Activated T-helper 17 cell treated with anti-CD3 and anti-CD28 coated beads, Interleukin-2, amount 50 U/mL, for 72 hours (primary cell): ENCODE data around the gene CCSER1. TPM values are rescaled to one million over a fixed set of nuclear protein-coding genes. Genes with fewer than 3 reads are reported as not detected.
"Not testable (repeated sequence)": the region's sequence is repeated elsewhere in the genome, so short reads cannot be mapped to it uniquely, and the experiment has no call there.

ENCODE experiments used
- ATAC-seq: fragments of 150-1000 bp; cut with Tn5 transposase; replicated peaks from 2 replicates; pipeline ENCODE4 v1.10.0; 2021; ENCODE audit warnings: mild to moderate bottlenecking, moderate library complexity
- H3K27ac Mint-ChIP-seq: one replicate; pipeline ENCODE4 v1.8.0; 2022; ENCODE audit warnings: mixed read lengths
- H3K27me3 Mint-ChIP-seq: one replicate; pipeline ENCODE4 v1.8.0; 2022; ENCODE audit warnings: mixed read lengths
- H3K36me3 Mint-ChIP-seq: one replicate; pipeline ENCODE4 v1.8.0; 2022; ENCODE audit warnings: low read depth, mild to moderate bottlenecking, mixed read lengths
- H3K4me1 Mint-ChIP-seq: one replicate; pipeline ENCODE4 v1.8.0; 2022; ENCODE audit warnings: mixed read lengths
- H3K4me3 Mint-ChIP-seq: one replicate; pipeline ENCODE4 v1.8.0; 2022; ENCODE audit warnings: mild to moderate bottlenecking, mixed read lengths
- H3K9me3 Mint-ChIP-seq: one replicate; pipeline ENCODE4 v1.8.0; 2022; ENCODE audit warnings: mixed read lengths
- total RNA-seq, 2 donors: library from RNA; stranded (reverse); gene quantifications; one replicate each; pipeline ENCODE4 v1.2.3, GENCODE V29; 2022

The CCSER1 gene
- total RNA-seq, 2 donors from 2014 or later: 0.64 to 0.78 TPM

DNA sequence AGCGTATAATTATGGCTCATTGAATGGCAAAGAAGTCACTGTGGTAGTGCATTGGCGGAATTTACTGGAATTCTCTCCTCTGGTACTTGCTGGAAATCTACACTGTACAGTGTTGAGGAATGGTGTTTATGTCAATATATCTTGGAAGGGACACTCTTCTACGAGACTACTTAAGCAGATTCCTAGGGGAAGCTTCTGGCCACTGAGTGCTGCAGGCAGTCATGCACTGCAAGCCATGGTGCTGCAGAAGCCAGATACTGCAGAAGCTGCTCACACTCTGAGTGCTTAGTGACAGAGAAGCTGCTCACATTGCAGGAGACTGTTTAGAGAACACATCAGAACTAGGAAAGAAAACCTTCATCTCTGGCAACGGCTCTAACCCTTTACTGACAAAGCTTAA is 725.0 kb downstream of the CCSER1 start:
- Mint-ChIP-seq H3K36me3 (no peaks in the 10 kb centered on the region), H3K4me1 (no peaks in the 10 kb centered on the region), H3K9me3 (peaks cover 6% of the 10 kb centered on the region), H3K27ac (no peak overlapping the region), H3K4me3 (no peak overlapping the region), H3K27me3 (no peaks in the 10 kb centered on the region)
- ATAC-seq: no peak

DNA sequence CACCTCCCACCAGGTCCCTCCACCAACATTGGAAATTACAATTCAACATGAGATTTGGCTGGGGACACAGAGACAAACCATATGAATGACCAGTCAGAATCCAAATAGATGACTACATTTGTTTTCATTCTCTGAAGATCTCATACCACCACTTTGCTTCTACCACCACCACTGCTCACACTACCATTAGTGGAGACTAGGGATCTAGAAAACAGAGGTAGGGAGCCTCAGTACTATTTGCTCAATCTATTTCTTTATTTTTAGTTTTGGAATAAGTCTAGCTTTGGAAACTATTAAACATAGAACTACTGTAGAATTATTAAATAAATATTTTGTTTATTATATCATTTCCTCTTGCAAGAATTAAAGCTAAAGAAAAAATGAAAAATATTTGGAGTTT is 727.9 kb downstream of the CCSER1 start:
- no peak for ATAC-seq
- Mint-ChIP-seq H3K27me3 (no peaks in the 10 kb centered on the region), H3K4me1 (no peaks in the 10 kb centered on the region), H3K9me3 (peaks cover 3% of the 10 kb centered on the region), H3K4me3 (no peak overlapping the region), H3K27ac (no peak overlapping the region), H3K36me3 (no peaks in the 10 kb centered on the region)

GRCh38 chr4:90857081-90857820 is 730.1 kb downstream of the CCSER1 start:
- Mint-ChIP-seq H3K27me3 (no peaks in the 10 kb centered on the region), H3K4me1 (no peaks in the 10 kb centered on the region), H3K36me3 (no peaks in the 10 kb centered on the region), H3K4me3 (no peak overlapping the region), H3K27ac (no peak overlapping the region), H3K9me3 (no peaks in the 10 kb centered on the region)
- ATAC-seq: no peak

GRCh38 chr4:90875791-90876190 is 748.6 kb downstream of the CCSER1 start:
- no peaks in the 10 kb centered on the region for H3K27me3 Mint-ChIP-seq
- H3K27ac Mint-ChIP-seq: no peak overlapping the region
- H3K4me1 Mint-ChIP-seq: no peaks in the 10 kb centered on the region
- H3K9me3 Mint-ChIP-seq: peaks cover 17% of the 10 kb centered on the region
- ATAC-seq: no peak
- H3K36me3 Mint-ChIP-seq: no peaks in the 10 kb centered on the region
- no peak overlapping the region for H3K4me3 Mint-ChIP-seq

GRCh38 chr4:90876296-90876695 is 749.1 kb downstream of the CCSER1 start:
- no peaks in the 10 kb centered on the region for H3K36me3 Mint-ChIP-seq
- ATAC-seq: no peak
- H3K27ac Mint-ChIP-seq: no peak overlapping the region
- H3K27me3 Mint-ChIP-seq: no peaks in the 10 kb centered on the region
- no peaks in the 10 kb centered on the region for H3K4me1 Mint-ChIP-seq
- peaks cover 17% of the 10 kb centered on the region for H3K9me3 Mint-ChIP-seq
- no peak overlapping the region for H3K4me3 Mint-ChIP-seq

DNA sequence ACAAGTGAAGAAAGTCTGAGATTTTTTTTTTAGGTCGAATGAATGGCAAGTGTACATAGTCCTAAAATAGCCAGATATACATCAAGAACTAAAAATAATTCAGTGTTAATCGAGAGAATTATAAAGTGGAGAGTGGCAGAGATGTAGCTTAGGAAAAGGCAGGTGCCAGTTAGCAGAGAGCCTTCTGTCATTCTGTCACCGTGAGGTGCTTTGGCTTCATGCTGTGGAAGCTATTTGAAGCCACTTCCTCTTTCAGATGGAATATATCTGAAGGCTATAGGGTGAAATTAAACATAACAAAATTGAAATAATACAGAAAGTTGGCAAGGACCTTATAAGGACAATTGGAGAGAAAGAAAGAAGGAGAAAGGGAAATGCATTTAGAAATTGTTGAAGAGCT is 756.3 kb downstream of the CCSER1 start:
- H3K4me3 Mint-ChIP-seq: no peak overlapping the region
- no peak overlapping the region for H3K27ac Mint-ChIP-seq
- no peaks in the 10 kb centered on the region for H3K9me3 Mint-ChIP-seq
- no peaks in the 10 kb centered on the region for H3K27me3 Mint-ChIP-seq
- no peaks in the 10 kb centered on the region for H3K4me1 Mint-ChIP-seq
- no peak for ATAC-seq
- H3K36me3 Mint-ChIP-seq: no peaks in the 10 kb centered on the region

GRCh38 chr4:90888571-90888970 is 761.4 kb downstream of the CCSER1 start:
- Mint-ChIP-seq H3K9me3 (no peaks in the 10 kb centered on the region), H3K4me3 (no peak overlapping the region), H3K27me3 (no peaks in the 10 kb centered on the region), H3K27ac (no peak overlapping the region), H3K4me1 (no peaks in the 10 kb centered on the region), H3K36me3 (no peaks in the 10 kb centered on the region)
- ATAC-seq: no peak

GRCh38 chr4:90889171-90889570 is 762.0 kb downstream of the CCSER1 start:
- Mint-ChIP-seq H3K27ac (no peak overlapping the region), H3K9me3 (no peaks in the 10 kb centered on the region), H3K27me3 (no peaks in the 10 kb centered on the region), H3K4me1 (no peaks in the 10 kb centered on the region), H3K36me3 (no peaks in the 10 kb centered on the region), H3K4me3 (no peak overlapping the region)
- ATAC-seq: no peak

- not testable (repeated sequence) for H3K4me1 Mint-ChIP-seq, ATAC-seq, H3K27me3 Mint-ChIP-seq, H3K4me3 Mint-ChIP-seq, H3K27ac Mint-ChIP-seq, H3K36me3 Mint-ChIP-seq
- H3K9me3 Mint-ChIP-seq: peaks cover 24% of the 10 kb centered on the region
Observed at GRCh38 chr4:90903413-90903812, 776.2 kb downstream of the CCSER1 start.

GRCh38 chr4:90904021-90904420 is 776.8 kb downstream of the CCSER1 start:
- H3K4me1 Mint-ChIP-seq: no peaks in the 10 kb centered on the region
- H3K4me3 Mint-ChIP-seq: no peak overlapping the region
- no peaks in the 10 kb centered on the region for H3K36me3 Mint-ChIP-seq
- peaks cover 21% of the 10 kb centered on the region for H3K9me3 Mint-ChIP-seq
- no peaks in the 10 kb centered on the region for H3K27me3 Mint-ChIP-seq
- H3K27ac Mint-ChIP-seq: no peak overlapping the region
- ATAC-seq: no peak

GRCh38 chr4:90906239-90906638 is 779.0 kb downstream of the CCSER1 start:
- no peak for ATAC-seq
- Mint-ChIP-seq H3K4me1 (no peaks in the 10 kb centered on the region), H3K36me3 (no peaks in the 10 kb centered on the region), H3K27me3 (no peaks in the 10 kb centered on the region), H3K27ac (no peak overlapping the region), H3K4me3 (no peak overlapping the region), H3K9me3 (peaks cover 17% of the 10 kb centered on the region)

GRCh38 chr4:90911724-90912434 is 784.7 kb downstream of the CCSER1 start:
- H3K27ac Mint-ChIP-seq, H3K27me3 Mint-ChIP-seq, ATAC-seq, H3K9me3 Mint-ChIP-seq, H3K4me3 Mint-ChIP-seq, H3K36me3 Mint-ChIP-seq, H3K4me1 Mint-ChIP-seq: not testable (repeated sequence)

GRCh38 chr4:90922174-90922573 is 795.0 kb downstream of the CCSER1 start:
- peaks cover 4% of the 10 kb centered on the region for H3K9me3 Mint-ChIP-seq
- no peak for ATAC-seq
- no peaks in the 10 kb centered on the region for H3K4me1 Mint-ChIP-seq
- H3K27me3 Mint-ChIP-seq: no peaks in the 10 kb centered on the region
- no peak overlapping the region for H3K4me3 Mint-ChIP-seq
- no peak overlapping the region for H3K27ac Mint-ChIP-seq
- no peaks in the 10 kb centered on the region for H3K36me3 Mint-ChIP-seq

DNA sequence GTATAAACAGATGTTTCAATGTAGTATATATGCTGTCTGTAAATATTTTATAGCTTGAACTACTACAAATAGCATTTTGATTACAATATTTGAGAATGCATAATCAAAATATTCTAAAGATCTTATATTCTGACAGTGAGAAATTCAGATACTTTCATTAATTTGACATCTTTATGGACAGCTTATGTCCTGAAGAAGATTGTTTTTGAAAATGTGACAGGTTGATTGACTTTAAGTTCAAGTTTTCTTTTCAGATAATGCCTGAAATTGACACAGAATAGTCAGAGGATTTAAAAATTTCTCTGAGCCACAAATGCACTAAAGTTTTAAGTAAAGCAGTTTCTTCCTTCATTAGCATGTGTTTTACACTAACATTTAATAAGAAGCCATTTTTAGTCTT is 799.8 kb downstream of the CCSER1 start:
- Mint-ChIP-seq H3K27me3 (no peaks in the 10 kb centered on the region), H3K36me3 (no peaks in the 10 kb centered on the region), H3K4me3 (no peak overlapping the region), H3K27ac (no peak overlapping the region), H3K4me1 (no peaks in the 10 kb centered on the region), H3K9me3 (peaks cover 4% of the 10 kb centered on the region)
- ATAC-seq: no peak

- Mint-ChIP-seq H3K9me3 (peaks cover 8% of the 10 kb centered on the region), H3K4me3 (no peak overlapping the region), H3K4me1 (no peaks in the 10 kb centered on the region), H3K27ac (no peak overlapping the region), H3K36me3 (no peaks in the 10 kb centered on the region), H3K27me3 (no peaks in the 10 kb centered on the region)
- ATAC-seq: no peak
Observed at GRCh38 chr4:90943311-90943710, 816.1 kb downstream of the CCSER1 start.
